H9 (cell line): ENCODE results near the gene CASTOR1. TPM values are rescaled to one million over a fixed set of nuclear protein-coding genes. Genes with fewer than 3 reads are reported as not detected.

Experiments
- DNase-seq: peaks from one replicate; pipeline ENCODE4 v3.0.0-alpha.2; 2017
- H2AFZ ChIP-seq: one replicate; pipeline ENCODE4 v1.6.1; 2013; ENCODE audit warnings: mild to moderate bottlenecking, low read length, control low read depth, moderate library complexity
- H2AK5ac ChIP-seq: 2 replicates; pipeline ENCODE4 v1.6.1; 2013; ENCODE audit warnings: low read length, control low read depth, mixed read lengths; ENCODE audit not compliant: insufficient read length
- H2BK120ac ChIP-seq: one replicate; pipeline ENCODE4 v1.6.1; 2013; ENCODE audit warnings: low read depth, mild to moderate bottlenecking, low read length, control low read depth, inconsistent platforms; ENCODE audit not compliant: poor library complexity, severe bottlenecking
- H2BK12ac ChIP-seq: 2 replicates; pipeline ENCODE4 v1.6.1; 2013; ENCODE audit warnings: low read length, control low read depth, mixed read lengths, low read depth; ENCODE audit not compliant: insufficient read length
- H2BK15ac ChIP-seq: 2 replicates; pipeline ENCODE4 v1.6.1; 2013; ENCODE audit warnings: low read depth, low read length, control low read depth
- H2BK20ac ChIP-seq: one replicate; pipeline ENCODE4 v1.6.1; 2013; ENCODE audit warnings: low read depth, mild to moderate bottlenecking, low read length, control low read depth, inconsistent platforms; ENCODE audit not compliant: poor library complexity, severe bottlenecking
- H2BK5ac ChIP-seq: 2 replicates; pipeline ENCODE4 v1.6.1; 2013; ENCODE audit warnings: low read length, control low read depth, mixed read lengths; ENCODE audit not compliant: insufficient read length
- H3K14ac ChIP-seq: 2 replicates; pipeline ENCODE4 v1.6.1; 2013; ENCODE audit warnings: low read length, control low read depth; ENCODE audit not compliant: insufficient read depth
- H3K18ac ChIP-seq: 2 replicates; pipeline ENCODE4 v1.6.1; 2013; ENCODE audit warnings: low read depth, mild to moderate bottlenecking, mixed read lengths, low read length, control low read depth; ENCODE audit not compliant: insufficient read length
- H3K23ac ChIP-seq: 2 replicates; pipeline ENCODE4 v1.6.1; 2013; ENCODE audit warnings: low read length, control low read depth, mixed read lengths, low read depth; ENCODE audit not compliant: insufficient read length
- H3K23me2 ChIP-seq: 2 replicates; pipeline ENCODE4 v1.6.1; 2013; ENCODE audit warnings: low read depth, mild to moderate bottlenecking, mixed read lengths, low read length, control low read depth; ENCODE audit not compliant: insufficient read length, poor library complexity, severe bottlenecking
- H3K27ac ChIP-seq: 2 replicates; pipeline ENCODE4 v1.5.1; 2013; ENCODE audit warnings: low read length, control low read depth, mixed read lengths, low read depth; ENCODE audit not compliant: insufficient read length
- H3K27me3 ChIP-seq: 2 replicates; pipeline ENCODE4 v1.6.1; 2013; ENCODE audit warnings: low read length, control low read depth, inconsistent platforms; ENCODE audit not compliant: insufficient read depth
- H3K4ac ChIP-seq: 2 replicates; pipeline ENCODE4 v1.6.1; 2013; ENCODE audit warnings: low read depth, mild to moderate bottlenecking, control low read depth, inconsistent platforms, low read length, moderate library complexity
- H3K4me1 ChIP-seq: 2 replicates; pipeline ENCODE4 v1.6.1; 2013; ENCODE audit warnings: low read length, control low read depth, inconsistent platforms; ENCODE audit not compliant: insufficient read depth
- H3K4me2 ChIP-seq: 2 replicates; pipeline ENCODE4 v1.6.1; 2013; ENCODE audit warnings: low read length, control low read depth, mixed read lengths; ENCODE audit not compliant: insufficient read length, insufficient read depth
- H3K56ac ChIP-seq: 2 replicates; pipeline ENCODE4 v1.6.1; 2013; ENCODE audit warnings: low read depth, mild to moderate bottlenecking, mixed read lengths, low read length, control low read depth; ENCODE audit not compliant: insufficient read length
- H3K79me1 ChIP-seq: 2 replicates; pipeline ENCODE4 v1.6.1; 2013; ENCODE audit warnings: low read depth, mild to moderate bottlenecking, moderate library complexity, low read length, control low read depth, inconsistent platforms; ENCODE audit not compliant: insufficient read depth, poor library complexity, severe bottlenecking
- H3K79me2 ChIP-seq: 2 replicates; pipeline ENCODE4 v1.6.1; 2013; ENCODE audit warnings: low read length, control low read depth, inconsistent platforms; ENCODE audit not compliant: insufficient read depth
- H3K9ac ChIP-seq: 2 replicates; pipeline ENCODE4 v1.6.1; 2013; ENCODE audit warnings: low read length, control low read depth, mixed read lengths; ENCODE audit not compliant: insufficient read length; ENCODE audit errors: extremely low read depth
- H3K9me3 ChIP-seq: one replicate; pipeline ENCODE4 v1.6.1; 2013; ENCODE audit warnings: low read depth, low read length, inconsistent platforms; ENCODE audit not compliant: control insufficient read depth
- H3T11ph ChIP-seq: one replicate; pipeline ENCODE4 v1.6.1; 2013; ENCODE audit warnings: mild to moderate bottlenecking, low read length, control low read depth, inconsistent platforms
- H4K20me1 ChIP-seq: one replicate; pipeline ENCODE4 v1.6.1; 2013; ENCODE audit not compliant: control insufficient read depth, insufficient read length, insufficient read depth
- H4K5ac ChIP-seq: 2 replicates; pipeline ENCODE4 v1.6.1; 2013; ENCODE audit warnings: low read depth, mild to moderate bottlenecking, mixed read lengths, low read length, control low read depth; ENCODE audit not compliant: insufficient read length
- H4K8ac ChIP-seq: replicated peaks from 2 replicates; pipeline ENCODE4 v1.6.1; 2013; ENCODE audit warnings: low read length, control low read depth, mixed read lengths, low read depth; ENCODE audit not compliant: insufficient read length
- H4K91ac ChIP-seq: 2 replicates; pipeline ENCODE4 v1.6.1; 2013; ENCODE audit warnings: low read depth, mild to moderate bottlenecking, moderate library complexity, mixed read lengths, low read length, control low read depth; ENCODE audit not compliant: insufficient read length
- H3K27ac Mint-ChIP-seq, 3 experiments: 2 replicates in 2 of 3; 3 replicates in 1 of 3; pipeline ENCODE4 v1.8.0; 2020 to 2021; ENCODE audit warnings: mixed read lengths in 3 of 3, mild to moderate bottlenecking in 1 of 3, moderate library complexity in 1 of 3
- H3K27me3 Mint-ChIP-seq: 2 replicates; pipeline ENCODE4 v1.8.0; 2021; ENCODE audit warnings: low read depth, mild to moderate bottlenecking, moderate library complexity, mixed read lengths
- H3K36me3 Mint-ChIP-seq, 3 experiments: 2 replicates in 2 of 3; 3 replicates in 1 of 3; pipeline ENCODE4 v1.8.0; 2020 to 2021; ENCODE audit warnings: low read depth in 3 of 3, mixed read lengths in 3 of 3; ENCODE audit not compliant: insufficient read depth in 1 of 3
- H3K4me1 Mint-ChIP-seq, 2 experiments: 2 replicates each; pipeline ENCODE4 v1.8.0; 2020; ENCODE audit warnings: mixed read lengths in 2 of 2
- H3K4me3 Mint-ChIP-seq, 2 experiments: 2 replicates in 1 of 2; 3 replicates in 1 of 2; pipeline ENCODE4 v1.8.0; 2020 to 2021; ENCODE audit warnings: mild to moderate bottlenecking in 2 of 2, mixed read lengths in 2 of 2, moderate library complexity in 1 of 2
- H3K9me3 Mint-ChIP-seq, 2 experiments: 2 replicates in 1 of 2; 3 replicates in 1 of 2; pipeline ENCODE4 v1.8.0; 2020; ENCODE audit warnings: mild to moderate bottlenecking in 2 of 2, mixed read lengths in 2 of 2, moderate library complexity in 1 of 2
- CTCF ChIP-seq: fragments of 200-600 bp; sonication (generic); conservative IDR thresholded peaks from 3 replicates; pipeline ENCODE4 v1.8.0; 2021; ENCODE audit warnings: antibody characterized with exemption, mild to moderate bottlenecking
- WGBS: extraction: QIAGEN DNeasy Blood & Tissue Kit; methylation state at CpG from one replicate; pipeline ENCODE4 v1.1.7; 2013; ENCODE audit warnings: missing lambda C conversion rate, low lambda C conversion rate, mixed read lengths; ENCODE audit not compliant: insufficient read length; ENCODE audit errors: extremely low coverage; 5-methylcytosine and 5-hydroxymethylcytosine counted together
- total RNA-seq: library from RNA; stranded (reverse); gene quantifications from 2 replicates; pipeline ENCODE4 v1.2.1, GENCODE V29; 2021

The CASTOR1 gene
- total RNA-seq, 1 experiment from 2014 or later = 8.8 TPM

GRCh38 chr22:30250661-30251267, 38.5 kb downstream of the CASTOR1 start:
- H2BK120ac ChIP-seq = no peak overlapping the region
- H3K27me3 ChIP-seq = no peaks in the 10 kb centered on the region
- Mint-ChIP-seq H3K9me3 (no peaks in the 10 kb centered on the region), H3K27ac (no peak overlapping the region), H3K4me1 (peaks cover 25 to 30% of the 10 kb centered on the region in 2 experiments), H3K27me3 (peaks cover 9% of the 10 kb centered on the region), H3K36me3 (no peaks in the 10 kb centered on the region; a peak in 1 of 7 replicates), H3K4me3 (no peak overlapping the region)
- H3K4me2 ChIP-seq = no peak overlapping the region
- no peak for DNase-seq
- H2BK12ac ChIP-seq = no peak overlapping the region
- H3K18ac ChIP-seq = no peak overlapping the region
- H4K91ac ChIP-seq = no peak overlapping the region
- no peak overlapping the region for H2BK5ac ChIP-seq
- H3K79me2 ChIP-seq = no peaks in the 10 kb centered on the region
- no peak overlapping the region for H3T11ph ChIP-seq
- TF ChIP-seq CTCF = no peak
- no peak overlapping the region for H4K5ac ChIP-seq
- H4K8ac ChIP-seq = no peak overlapping the region
- no peak overlapping the region for H2BK15ac ChIP-seq
- no peak overlapping the region for H3K4ac ChIP-seq
- no peaks in the 10 kb centered on the region for H4K20me1 ChIP-seq
- peaks cover 5% of the 10 kb centered on the region for H3K23me2 ChIP-seq
- no peaks in the 10 kb centered on the region for H3K79me1 ChIP-seq
- H2AFZ ChIP-seq = no peak overlapping the region
- no peak overlapping the region for H3K27ac ChIP-seq
- no peak overlapping the region for H2BK20ac ChIP-seq
- no peak overlapping the region for H3K23ac ChIP-seq
- peaks cover 3% of the 10 kb centered on the region; the same call in 1 of the 2 replicates for H3K4me1 ChIP-seq
- no peak overlapping the region for H3K56ac ChIP-seq
- no peaks in the 10 kb centered on the region for H3K9me3 ChIP-seq
- no peak overlapping the region for H2AK5ac ChIP-seq
- no CpG with 5 or more reads among the region's 12 CpGs for WGBS
- no peak overlapping the region; the same call in 1 of the 2 replicates for H3K14ac ChIP-seq
- no peak overlapping the region for H3K9ac ChIP-seq
